BLaER1 (cell line): ENCODE data around the gene DHX29.

Source experiments
- H3K27ac ChIP-seq: shearing (Covaris generic); formaldehyde crosslinking; 2 replicates; pipeline ENCODE4 v1.8.1; 2022
- H3K27me3 ChIP-seq: shearing (Covaris generic); formaldehyde crosslinking; 2 replicates; pipeline ENCODE4 v1.8.1; 2022
- H3K36me3 ChIP-seq: shearing (Covaris generic); formaldehyde crosslinking; 2 replicates; pipeline ENCODE4 v1.8.1; 2022
- H3K4me1 ChIP-seq: shearing (Covaris generic); formaldehyde crosslinking; 2 replicates; pipeline ENCODE4 v1.8.1; 2022
- H3K4me2 ChIP-seq: shearing (Covaris generic); formaldehyde crosslinking; 2 replicates; pipeline ENCODE4 v1.8.1; 2022
- H3K4me3 ChIP-seq: shearing (Covaris generic); formaldehyde crosslinking; 2 replicates; pipeline ENCODE4 v1.8.1; 2022
- H3K9ac ChIP-seq: shearing (Covaris generic); formaldehyde crosslinking; 2 replicates; pipeline ENCODE4 v1.8.1; 2022
- H3K9me3 ChIP-seq: shearing (Covaris generic); formaldehyde crosslinking; 2 replicates; pipeline ENCODE4 v1.8.1; 2022
- H4K20me1 ChIP-seq: shearing (Covaris generic); formaldehyde crosslinking; 2 replicates; pipeline ENCODE4 v1.8.1; 2022
- Cebpa-rat ChIP-seq: shearing (Covaris generic); IDR thresholded peaks from 2 replicates; pipeline ENCODE4 v1.8.1; 2022

The DHX29 gene

DNA sequence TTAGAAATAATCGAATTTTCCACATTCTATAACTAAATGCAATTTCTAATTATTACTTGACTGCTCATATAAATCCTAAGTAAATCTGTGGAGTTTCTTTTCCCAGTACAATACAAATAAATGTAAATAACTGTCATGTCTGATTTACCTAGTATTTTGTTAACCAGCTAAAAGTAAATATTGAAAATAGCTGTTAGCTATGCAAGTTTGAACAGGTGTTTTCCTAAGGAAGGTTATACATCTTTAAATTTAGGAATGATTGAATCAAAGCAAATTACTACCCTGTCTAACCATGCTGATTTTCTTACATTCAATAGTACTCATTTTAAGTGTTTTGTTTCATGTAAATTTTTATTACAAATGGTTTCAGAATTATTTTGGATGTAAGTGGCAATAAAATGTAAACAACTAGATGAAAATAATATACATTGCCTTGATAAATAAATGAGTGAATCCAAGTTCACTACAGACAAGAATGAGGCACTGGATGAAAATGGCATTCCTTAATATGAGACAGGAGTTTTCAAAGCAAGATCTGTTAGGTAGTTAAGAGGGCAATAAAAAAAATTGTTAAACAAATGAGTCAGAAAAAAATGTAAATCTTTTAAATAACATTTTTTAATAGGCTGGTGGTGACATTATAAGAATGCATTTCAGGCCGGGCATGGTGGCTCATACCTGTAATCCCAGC, 96.2 kb downstream of the DHX29 start:
- no peak overlapping the region for H3K27ac ChIP-seq

More for the DNA sequence above, 96.2 kb downstream of the DHX29 start:
- Histone ChIP-seq H3K4me2 (no peak overlapping the region), H3K9ac (no peak overlapping the region), H3K36me3 (no peaks in the 10 kb centered on the region), H3K4me3 (no peak overlapping the region), H4K20me1 (no peaks in the 10 kb centered on the region), H3K9me3 (no peaks in the 10 kb centered on the region), H3K4me1 (no peaks in the 10 kb centered on the region), H3K27me3 (no peaks in the 10 kb centered on the region)
- no peak for TF ChIP-seq Cebpa-rat
